Measurements from ENCODE around the gene MEIOSIN. TPM values are rescaled to one million over a fixed set of nuclear protein-coding genes. Genes with fewer than 3 reads are reported as not detected.

Gene MEIOSIN
- total and polyA plus RNA-seq, 9 of the 15 experiments (the other 6 are each of a cell fraction or from before 2014, with no cell fraction given), result 0.06 to 2.0 (median 0.76) TPM

DNA sequence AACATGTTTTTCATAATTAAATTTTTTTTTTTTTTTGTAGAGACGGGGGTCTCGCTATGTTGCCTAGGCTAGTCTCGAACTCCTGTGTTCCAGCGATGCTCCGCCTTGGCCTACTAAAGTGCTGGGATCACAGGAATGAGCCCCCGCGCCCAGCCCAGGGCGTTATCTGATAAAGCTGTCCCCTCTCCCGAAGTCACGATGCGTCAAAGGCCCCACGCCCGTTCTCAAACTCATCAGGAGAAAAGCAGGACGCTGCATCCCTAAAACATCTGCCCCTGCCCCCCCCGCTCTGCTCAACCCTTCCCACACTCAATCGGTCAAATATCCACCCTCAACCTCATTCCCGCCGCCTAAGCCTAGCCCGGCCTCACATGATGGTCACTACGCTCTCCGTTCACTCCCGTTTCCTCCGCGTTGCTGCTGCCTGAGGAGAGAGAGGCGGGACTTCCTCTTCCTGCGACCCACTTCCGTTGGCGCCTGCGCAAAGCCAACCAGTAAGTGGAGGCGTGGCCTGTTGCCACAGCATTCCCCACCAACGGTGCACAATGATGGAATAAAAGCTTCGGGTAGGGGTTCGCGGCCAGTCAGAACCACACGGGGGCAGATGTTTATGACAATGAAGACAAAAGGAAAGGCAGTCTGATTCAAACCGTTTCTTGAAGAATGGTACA, 41.6 kb upstream of the MEIOSIN start, which contains the start of gene SNRPD2 (continued):
- TF ChIP-seq, protein P1, sequence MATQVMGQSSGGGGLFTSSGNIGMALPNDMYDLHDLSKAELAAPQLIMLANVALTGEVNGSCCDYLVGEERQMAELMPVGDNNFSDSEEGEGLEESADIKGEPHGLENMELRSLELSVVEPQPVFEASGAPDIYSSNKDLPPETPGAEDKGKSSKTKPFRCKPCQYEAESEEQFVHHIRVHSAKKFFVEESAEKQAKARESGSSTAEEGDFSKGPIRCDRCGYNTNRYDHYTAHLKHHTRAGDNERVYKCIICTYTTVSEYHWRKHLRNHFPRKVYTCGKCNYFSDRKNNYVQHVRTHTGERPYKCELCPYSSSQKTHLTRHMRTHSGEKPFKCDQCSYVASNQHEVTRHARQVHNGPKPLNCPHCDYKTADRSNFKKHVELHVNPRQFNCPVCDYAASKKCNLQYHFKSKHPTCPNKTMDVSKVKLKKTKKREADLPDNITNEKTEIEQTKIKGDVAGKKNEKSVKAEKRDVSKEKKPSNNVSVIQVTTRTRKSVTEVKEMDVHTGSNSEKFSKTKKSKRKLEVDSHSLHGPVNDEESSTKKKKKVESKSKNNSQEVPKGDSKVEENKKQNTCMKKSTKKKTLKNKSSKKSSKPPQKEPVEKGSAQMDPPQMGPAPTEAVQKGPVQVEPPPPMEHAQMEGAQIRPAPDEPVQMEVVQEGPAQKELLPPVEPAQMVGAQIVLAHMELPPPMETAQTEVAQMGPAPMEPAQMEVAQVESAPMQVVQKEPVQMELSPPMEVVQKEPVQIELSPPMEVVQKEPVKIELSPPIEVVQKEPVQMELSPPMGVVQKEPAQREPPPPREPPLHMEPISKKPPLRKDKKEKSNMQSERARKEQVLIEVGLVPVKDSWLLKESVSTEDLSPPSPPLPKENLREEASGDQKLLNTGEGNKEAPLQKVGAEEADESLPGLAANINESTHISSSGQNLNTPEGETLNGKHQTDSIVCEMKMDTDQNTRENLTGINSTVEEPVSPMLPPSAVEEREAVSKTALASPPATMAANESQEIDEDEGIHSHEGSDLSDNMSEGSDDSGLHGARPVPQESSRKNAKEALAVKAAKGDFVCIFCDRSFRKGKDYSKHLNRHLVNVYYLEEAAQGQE (IDR thresholded peaks at IDR 0.05; ENCODE audit: borderline replicate concordance), result no peak
- TF ChIP-seq, protein P1 (CRISPR knock-in tag; IDR thresholded peaks at IDR 0.05; ENCODE audit: low read depth), result no peak
- no peak for TF ChIP-seq EHMT2 (IDR thresholded peaks at IDR 0.05)
- TF ChIP-seq, protein P2, sequence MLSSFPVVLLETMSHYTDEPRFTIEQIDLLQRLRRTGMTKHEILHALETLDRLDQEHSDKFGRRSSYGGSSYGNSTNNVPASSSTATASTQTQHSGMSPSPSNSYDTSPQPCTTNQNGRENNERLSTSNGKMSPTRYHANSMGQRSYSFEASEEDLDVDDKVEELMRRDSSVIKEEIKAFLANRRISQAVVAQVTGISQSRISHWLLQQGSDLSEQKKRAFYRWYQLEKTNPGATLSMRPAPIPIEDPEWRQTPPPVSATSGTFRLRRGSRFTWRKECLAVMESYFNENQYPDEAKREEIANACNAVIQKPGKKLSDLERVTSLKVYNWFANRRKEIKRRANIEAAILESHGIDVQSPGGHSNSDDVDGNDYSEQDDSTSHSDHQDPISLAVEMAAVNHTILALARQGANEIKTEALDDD (IDR thresholded peaks at IDR 0.05), result no peak
- TF ChIP-seq, protein P3, sequence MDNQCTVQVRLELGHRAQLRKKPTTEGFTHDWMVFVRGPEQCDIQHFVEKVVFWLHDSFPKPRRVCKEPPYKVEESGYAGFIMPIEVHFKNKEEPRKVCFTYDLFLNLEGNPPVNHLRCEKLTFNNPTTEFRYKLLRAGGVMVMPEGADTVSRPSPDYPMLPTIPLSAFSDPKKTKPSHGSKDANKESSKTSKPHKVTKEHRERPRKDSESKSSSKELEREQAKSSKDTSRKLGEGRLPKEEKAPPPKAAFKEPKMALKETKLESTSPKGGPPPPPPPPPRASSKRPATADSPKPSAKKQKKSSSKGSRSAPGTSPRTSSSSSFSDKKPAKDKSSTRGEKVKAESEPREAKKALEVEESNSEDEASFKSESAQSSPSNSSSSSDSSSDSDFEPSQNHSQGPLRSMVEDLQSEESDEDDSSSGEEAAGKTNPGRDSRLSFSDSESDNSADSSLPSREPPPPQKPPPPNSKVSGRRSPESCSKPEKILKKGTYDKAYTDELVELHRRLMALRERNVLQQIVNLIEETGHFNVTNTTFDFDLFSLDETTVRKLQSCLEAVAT (IDR thresholded peaks at IDR 0.05), result peak; percentile 41 to 42; a peak in 2 of 4 replicates
- TF ChIP-seq EP400 (IDR thresholded peaks at IDR 0.05), result peak; percentile 98
- no peak for TF ChIP-seq ZNF586 (CRISPR knock-in tag; conservative IDR thresholded peaks at IDR 0.05)
- peak in 1 of 2 experiments; percentile 97; a peak in 2 of 4 replicates for TF ChIP-seq HDAC1 (IDR thresholded peaks at IDR 0.05)
- TF ChIP-seq TAF1 (IDR thresholded peaks at IDR 0.05; ENCODE audit: control insufficient read depth, extremely low read depth, insufficient read depth, low read length, severe bottlenecking), result peak; percentile 95
- TF ChIP-seq, protein P4, sequence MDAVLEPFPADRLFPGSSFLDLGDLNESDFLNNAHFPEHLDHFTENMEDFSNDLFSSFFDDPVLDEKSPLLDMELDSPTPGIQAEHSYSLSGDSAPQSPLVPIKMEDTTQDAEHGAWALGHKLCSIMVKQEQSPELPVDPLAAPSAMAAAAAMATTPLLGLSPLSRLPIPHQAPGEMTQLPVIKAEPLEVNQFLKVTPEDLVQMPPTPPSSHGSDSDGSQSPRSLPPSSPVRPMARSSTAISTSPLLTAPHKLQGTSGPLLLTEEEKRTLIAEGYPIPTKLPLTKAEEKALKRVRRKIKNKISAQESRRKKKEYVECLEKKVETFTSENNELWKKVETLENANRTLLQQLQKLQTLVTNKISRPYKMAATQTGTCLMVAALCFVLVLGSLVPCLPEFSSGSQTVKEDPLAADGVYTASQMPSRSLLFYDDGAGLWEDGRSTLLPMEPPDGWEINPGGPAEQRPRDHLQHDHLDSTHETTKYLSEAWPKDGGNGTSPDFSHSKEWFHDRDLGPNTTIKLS (IDR thresholded peaks at IDR 0.05; ENCODE audit: borderline replicate concordance, low read depth), result 0 out of 2 replicates have a peak, but pooled peaks have one; percentile 56
- TF ChIP-seq ZNF224 (CRISPR knock-in tag; IDR thresholded peaks at IDR 0.05), result no peak
- TF ChIP-seq, protein P5, sequence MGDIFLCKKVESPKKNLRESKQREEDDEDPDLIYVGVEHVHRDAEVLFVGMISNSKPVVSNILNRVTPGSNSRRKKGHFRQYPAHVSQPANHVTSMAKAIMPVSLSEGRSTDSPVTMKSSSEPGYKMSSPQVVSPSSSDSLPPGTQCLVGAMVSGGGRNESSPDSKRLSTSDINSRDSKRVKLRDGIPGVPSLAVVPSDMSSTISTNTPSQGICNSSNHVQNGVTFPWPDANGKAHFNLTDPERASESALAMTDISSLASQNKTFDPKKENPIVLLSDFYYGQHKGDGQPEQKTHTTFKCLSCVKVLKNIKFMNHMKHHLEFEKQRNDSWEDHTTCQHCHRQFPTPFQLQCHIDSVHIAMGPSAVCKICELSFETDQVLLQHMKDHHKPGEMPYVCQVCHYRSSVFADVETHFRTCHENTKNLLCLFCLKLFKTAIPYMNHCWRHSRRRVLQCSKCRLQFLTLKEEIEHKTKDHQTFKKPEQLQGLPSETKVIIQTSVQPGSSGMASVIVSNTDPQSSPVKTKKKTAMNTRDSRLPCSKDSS (IDR thresholded peaks at IDR 0.05; ENCODE audit: low read depth, partially characterized antibody), result no peak
- TF ChIP-seq WHSC1 (IDR thresholded peaks at IDR 0.05; ENCODE audit: low read length), result no peak
- TF ChIP-seq ZNF589 (CRISPR knock-in tag; IDR thresholded peaks at IDR 0.05; ENCODE audit: low read depth), result no peak
